A673 (cell line): ENCODE measurements around the gene CDH15. TPM values are rescaled to one million over a fixed set of nuclear protein-coding genes. Genes with fewer than 3 reads are reported as not detected.

ENCODE experiments used
- BruUV-seq: library from RNA; stranded (reverse); fragments of 400-500 nt; replicated peaks from 2 replicates; lab custom pipeline; 2021; lab: Mats Ljungman, UMichigan
- CTCF ChIA-PET: fragments of 300-600 bp; sonication (Branson Sonifier 250); formaldehyde crosslinking; loops from one replicate; lab custom pipeline; 2022; ENCODE audit warnings: antibody characterized with exemption; lab: Charles Lee
- POLR2A ChIA-PET: fragments of 300-600 bp; sonication (Branson Sonifier 250); formaldehyde crosslinking; loops from one replicate; lab custom pipeline; 2022; ENCODE audit warnings: antibody characterized with exemption; ENCODE audit not compliant: low non-redundant PET; lab: Charles Lee
- DNase-seq: peaks from one replicate; pipeline ENCODE4 v3.0.0-alpha.2; 2015; ENCODE audit warnings: low spot score
- H3K27ac ChIP-seq: fragments of 200-600 bp; sonication (generic); 2 replicates; pipeline ENCODE4 v1.5.1; 2016; ENCODE audit warnings: mixed run types, low read depth, mild to moderate bottlenecking, mixed read lengths, antibody characterized with exemption, low read length; ENCODE audit not compliant: poor library complexity, severe bottlenecking
- H3K27me3 ChIP-seq: fragments of 200-600 bp; sonication (generic); replicated peaks from 2 replicates; pipeline ENCODE4 v1.6.1; 2017; ENCODE audit warnings: mixed run types, low read depth, mild to moderate bottlenecking, mixed read lengths, antibody characterized with exemption, low read length; ENCODE audit not compliant: insufficient read depth, poor library complexity
- H3K36me3 ChIP-seq: fragments of 200-600 bp; sonication (generic); 2 replicates; pipeline ENCODE4 v1.6.1; 2016; ENCODE audit warnings: mixed run types, mild to moderate bottlenecking, mixed read lengths, antibody characterized with exemption, low read length; ENCODE audit not compliant: insufficient read depth, poor library complexity, severe bottlenecking
- H3K4me1 ChIP-seq: fragments of 200-600 bp; sonication (generic); 2 replicates; pipeline ENCODE4 v1.6.1; 2017; ENCODE audit warnings: mixed run types, mild to moderate bottlenecking, mixed read lengths, antibody characterized with exemption, low read length; ENCODE audit not compliant: insufficient read depth, poor library complexity, severe bottlenecking
- H3K4me3 ChIP-seq: fragments of 200-600 bp; sonication (generic); 2 replicates; pipeline ENCODE4 v1.5.1; 2016; ENCODE audit warnings: low read depth, mixed run types, mild to moderate bottlenecking, mixed read lengths, low read length; ENCODE audit not compliant: poor library complexity, severe bottlenecking
- H3K9me3 ChIP-seq: fragments of 200-600 bp; sonication (generic); 2 replicates; pipeline ENCODE4 v1.6.1; 2016; ENCODE audit warnings: mixed run types, low read depth, mild to moderate bottlenecking, mixed read lengths, antibody characterized with exemption, low read length; ENCODE audit not compliant: poor library complexity, severe bottlenecking
- CTCF ChIP-seq: fragments of 300-800, 200-600 bp; sonication (generic); conservative IDR thresholded peaks from 2 replicates; pipeline ENCODE4 v1.5.1; 2017; ENCODE audit warnings: low read depth, mild to moderate bottlenecking, antibody characterized with exemption, low read length, moderate library complexity, mixed read lengths
- EZH2 ChIP-seq: fragments of 200-600 bp; sonication (generic); IDR thresholded peaks from 2 replicates; pipeline ENCODE4 v1.6.1; 2017; ENCODE audit warnings: borderline replicate concordance, low read depth, mild to moderate bottlenecking, mixed read lengths, antibody characterized with exemption, low read length; ENCODE audit not compliant: poor library complexity, severe bottlenecking
- intact Hi-C: fragments of 100-400 bp; cut with micrococcal nuclease; formaldehyde crosslinking; loops from one replicate; pipeline ENCODE4 v1.10.0; 2022; ENCODE audit not compliant: unreplicated experiment
- total RNA-seq: library from RNA; stranded (reverse); gene quantifications from 2 replicates; pipeline ENCODE4 v1.2.3, GENCODE V29; 2021

The CDH15 gene
- total RNA-seq, 1 experiment from 2014 or later: 0.13 TPM

- H3K27ac ChIP-seq: no peak overlapping the region
- no peaks in the 10 kb centered on the region for H3K27me3 ChIP-seq
- no peak overlapping the region for H3K4me3 ChIP-seq
- no peak for TF ChIP-seq CTCF
- TF ChIP-seq EZH2: no peak
- ChIA-PET CTCF (no interaction called here), POLR2A (no interaction called here)
- no peaks in the 10 kb centered on the region for H3K36me3 ChIP-seq
- DNase-seq: no peak
- H3K9me3 ChIP-seq: no peaks in the 10 kb centered on the region
- intact Hi-C loops: loop anchor here (5.0 kb wide), 1 partner anchor 298 kb away; no protein-coding TSS in a partner anchor
- no TSS peak for BruUV-seq
- peaks cover 7% of the 10 kb centered on the region for H3K4me1 ChIP-seq
These were observed 17.9 kb downstream of the CDH15 start for GRCh38 chr16:89189358-89190025.

GRCh38 chr16:89190150-89190958 is 18.8 kb downstream of the CDH15 start:
- Histone ChIP-seq H3K4me3 (no peak overlapping the region), H3K9me3 (no peaks in the 10 kb centered on the region), H3K4me1 (peaks cover 7% of the 10 kb centered on the region), H3K36me3 (no peaks in the 10 kb centered on the region), H3K27me3 (no peaks in the 10 kb centered on the region), H3K27ac (no peak overlapping the region)
- BruUV-seq: no TSS peak
- CTCF ChIA-PET: no interaction called here
- POLR2A ChIA-PET: no interaction called here
- TF ChIP-seq EZH2 (no peak), CTCF (no peak)
- no peak for DNase-seq
- intact Hi-C loops: loop anchor here (5.0 kb wide), 1 partner anchor 297 kb away; no protein-coding TSS in a partner anchor

GRCh38 chr16:89191033-89191900 is 19.7 kb downstream of the CDH15 start:
- H3K4me3 ChIP-seq: peak overlapping the region; percentile 49
- TF ChIP-seq EZH2 (no peak), CTCF (no peak)
- no peak for DNase-seq
- ChIA-PET POLR2A (no interaction called here), CTCF (no interaction called here)
- H3K27ac ChIP-seq: no peak overlapping the region
- BruUV-seq: no TSS peak
- peaks cover 7% of the 10 kb centered on the region for H3K4me1 ChIP-seq
- no peaks in the 10 kb centered on the region for H3K27me3 ChIP-seq
- intact Hi-C loops: loop anchor here (5.0 kb wide), 1 partner anchor 296 kb away; no protein-coding TSS in a partner anchor
- H3K36me3 ChIP-seq: no peaks in the 10 kb centered on the region
- H3K9me3 ChIP-seq: no peaks in the 10 kb centered on the region
